ENCODE data around the gene BCL7C.
A peak's percentile ranks its signal among the peaks of the same experiment; 100 is the strongest.

Gene BCL7C

DNA sequence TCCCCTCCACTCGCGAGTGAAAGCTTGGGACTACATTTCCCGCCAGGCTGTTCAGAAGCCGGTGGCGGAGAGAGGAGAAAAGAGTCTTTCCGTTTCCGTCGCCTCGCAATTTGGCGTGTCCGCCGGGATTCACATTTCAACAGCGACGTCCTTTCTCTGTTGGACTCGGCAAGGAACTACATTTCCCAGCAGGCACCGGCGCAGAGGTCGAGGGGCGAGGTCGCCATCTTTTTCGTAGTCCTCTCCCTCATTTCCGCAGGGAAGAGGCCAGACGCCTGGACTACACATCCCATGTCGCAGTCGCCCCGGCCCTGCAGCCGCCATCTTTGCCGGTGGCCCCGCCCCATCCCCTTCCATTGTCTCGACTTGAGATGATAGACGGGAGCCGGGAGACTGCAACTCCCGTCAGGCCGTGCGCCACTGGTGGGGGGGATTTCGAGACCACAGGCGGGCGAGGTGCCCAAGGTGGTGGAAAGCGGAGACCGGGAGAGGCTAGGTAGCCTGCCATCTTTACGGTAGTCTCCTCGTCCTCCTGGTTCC is 28.6 kb upstream of the BCL7C start:
- DNase-seq (ENCODE audit: low read depth) = peak; percentile 99

DNA sequence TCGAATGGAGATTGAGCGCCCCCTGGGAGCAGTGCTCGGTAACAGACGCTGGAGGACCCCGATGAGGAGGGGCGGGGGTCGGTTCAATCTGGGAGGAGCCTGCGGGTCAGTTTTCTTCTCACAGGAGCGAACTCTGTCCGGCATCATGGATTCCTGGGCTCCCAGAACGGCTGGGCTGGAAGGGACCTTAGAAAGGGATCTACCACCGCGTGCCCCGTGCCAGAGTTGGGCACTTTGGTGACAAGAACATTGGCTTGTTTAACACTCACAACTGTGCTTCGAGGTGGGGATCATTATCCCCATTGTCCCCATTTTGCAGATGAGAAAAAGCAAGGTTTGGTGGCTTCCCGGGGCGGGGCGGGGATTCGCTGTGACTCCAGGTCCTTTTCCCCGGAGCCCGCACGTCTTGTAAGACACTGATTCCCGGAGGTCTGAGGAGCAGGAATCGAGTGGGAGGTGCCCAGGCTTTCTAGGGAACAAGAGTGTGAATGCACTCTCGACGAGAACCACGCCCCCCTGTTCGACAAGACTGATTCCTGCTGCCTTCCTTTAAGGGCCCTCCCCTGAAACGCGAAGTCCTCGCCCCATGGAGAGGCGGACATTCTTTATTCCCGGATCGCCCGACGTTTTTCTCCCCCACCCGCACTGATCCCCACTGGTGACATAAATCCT is 28.0 kb upstream of the BCL7C start:
- DNase-seq (ENCODE audit: low read depth) = peak; percentile 81

DNA sequence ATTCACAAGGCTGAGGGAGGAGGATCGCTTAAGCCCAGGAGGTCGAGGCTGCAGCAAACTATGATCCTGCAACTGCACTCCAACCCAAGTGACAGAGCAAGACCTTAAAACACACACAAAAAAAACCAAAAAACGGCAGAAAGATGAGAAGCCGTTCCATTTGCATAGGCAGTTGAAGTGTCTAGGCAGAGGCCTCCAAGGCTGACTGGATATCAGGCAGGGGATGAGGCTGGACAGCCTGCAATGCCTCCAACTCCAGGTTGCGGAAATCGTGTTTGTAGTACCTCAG is 27.5 kb upstream of the BCL7C start:
- DNase-seq (ENCODE audit: low read depth) = no peak

DNA sequence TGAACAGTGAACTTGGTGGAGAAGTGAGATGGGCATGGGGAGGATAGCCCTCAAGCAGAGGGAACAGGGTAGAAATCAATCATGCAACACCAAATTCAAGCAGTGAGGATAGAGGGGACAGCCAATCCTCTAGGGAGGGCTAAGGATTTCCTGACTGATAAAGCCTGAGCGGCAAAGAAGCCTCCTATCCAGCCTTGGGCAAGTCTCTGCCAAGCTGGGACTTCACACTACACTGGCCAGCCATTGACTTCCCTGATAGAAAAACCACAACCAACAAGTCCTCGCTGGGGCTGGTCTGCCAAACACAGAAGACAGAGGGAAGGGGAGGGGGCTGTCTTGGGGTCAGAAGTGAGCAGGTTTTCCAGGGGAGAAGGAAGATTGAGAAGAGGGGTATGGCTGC is 27.0 kb upstream of the BCL7C start:
- no peak for DNase-seq (ENCODE audit: low read depth)

DNA sequence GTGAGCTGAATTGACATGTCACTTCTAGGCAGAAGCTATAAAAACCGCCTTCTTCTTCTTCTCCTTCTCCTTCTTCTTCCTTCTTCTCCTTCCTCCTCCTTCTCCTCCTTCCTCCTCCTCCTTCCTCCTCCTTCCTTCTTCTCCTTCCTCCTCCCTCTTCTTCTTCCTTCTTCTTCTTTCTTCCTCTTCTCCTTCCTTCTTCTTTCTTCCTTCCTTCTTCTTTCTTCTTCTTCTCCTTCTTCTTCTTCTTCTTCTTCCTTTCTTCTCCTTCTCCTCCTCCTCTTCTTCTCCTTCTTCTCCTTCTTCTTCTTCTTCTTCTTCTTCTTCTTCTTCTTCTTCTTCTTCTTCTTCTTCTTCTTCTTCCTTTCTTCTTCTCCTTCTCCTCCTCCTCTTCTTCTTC is 24.7 kb upstream of the BCL7C start:
- DNase-seq (ENCODE audit: low read depth) = no peak

DNA sequence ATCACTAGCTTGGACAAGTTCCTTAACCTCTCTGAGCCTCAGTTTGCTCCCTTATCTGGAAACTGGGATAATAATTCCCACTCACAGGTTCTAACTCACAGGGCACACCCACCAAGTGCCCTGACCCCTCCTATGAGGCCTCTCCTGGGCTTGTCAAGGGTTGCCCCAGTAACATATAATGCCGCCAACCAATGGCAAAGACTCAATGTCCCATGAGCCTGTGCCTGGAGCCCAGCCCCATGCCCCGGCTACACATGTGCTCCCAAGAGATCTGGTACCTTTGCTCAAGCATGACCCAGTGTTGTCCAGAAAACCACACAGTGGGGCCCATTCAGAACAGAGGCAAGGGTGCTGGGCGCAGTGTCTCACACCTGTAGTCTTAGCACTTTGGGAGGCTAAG is 21.0 kb upstream of the BCL7C start:
- DNase-seq (ENCODE audit: low read depth) = no peak

DNA sequence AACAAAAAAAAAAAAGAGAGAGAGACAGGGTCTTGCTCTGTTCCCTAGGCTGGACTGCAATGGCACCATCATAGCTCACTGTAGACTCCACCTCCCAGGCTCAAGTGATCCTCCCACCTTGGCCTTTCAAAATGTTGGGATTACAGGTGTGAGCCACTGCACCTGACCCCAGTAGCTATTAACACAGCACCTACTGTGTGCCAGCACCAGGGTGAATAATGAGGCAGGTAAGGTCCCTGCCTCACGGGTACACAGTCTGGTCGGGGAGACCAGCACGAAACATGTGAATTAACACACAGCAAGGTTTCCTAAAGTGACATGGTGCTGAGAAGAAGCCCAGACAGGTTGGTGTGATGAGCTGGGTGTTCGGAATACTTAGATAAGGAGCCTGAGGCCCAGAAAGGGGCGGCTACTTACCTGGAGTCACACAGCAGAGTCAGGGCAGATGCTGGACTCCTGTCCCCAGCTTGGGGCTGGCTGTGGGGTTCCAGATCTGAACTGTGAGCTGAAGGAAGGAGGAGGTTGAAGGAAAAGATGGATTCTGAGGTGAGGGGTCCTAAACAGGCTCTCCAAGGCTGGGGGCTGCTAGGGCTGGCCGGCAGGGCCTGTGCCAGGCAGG is 19.0 kb upstream of the BCL7C start:
- no peak for DNase-seq (ENCODE audit: low read depth)

DNA sequence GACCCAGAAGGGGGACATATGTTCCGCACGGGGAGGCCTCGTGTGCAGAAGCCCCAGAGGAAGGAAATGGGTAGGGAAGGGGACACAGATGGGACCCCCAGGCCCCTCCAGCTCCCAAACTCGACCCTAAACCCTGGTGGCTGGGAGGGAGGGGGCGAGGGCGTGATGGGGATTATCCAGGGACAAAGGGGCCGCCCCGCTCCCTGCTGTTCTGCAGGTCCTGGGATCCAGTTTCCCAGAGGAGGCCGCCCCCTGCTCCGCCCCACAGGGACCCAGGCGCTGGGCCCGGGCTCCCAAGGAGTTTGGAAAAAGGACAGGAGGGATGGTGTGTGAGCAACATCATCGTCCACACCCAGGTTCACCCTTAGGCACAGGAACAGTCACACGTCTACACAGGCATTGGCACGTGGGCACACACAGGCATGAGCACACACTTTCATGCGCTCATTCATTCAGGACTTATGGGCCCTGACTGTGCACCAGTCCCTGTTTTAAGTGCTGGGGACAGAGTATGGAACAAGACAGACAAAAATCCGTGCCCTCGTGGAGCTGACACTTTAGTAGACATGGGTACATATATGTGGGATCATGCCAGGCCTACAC is 16.7 kb upstream of the BCL7C start:
- no peak for DNase-seq (ENCODE audit: low read depth)

DNA sequence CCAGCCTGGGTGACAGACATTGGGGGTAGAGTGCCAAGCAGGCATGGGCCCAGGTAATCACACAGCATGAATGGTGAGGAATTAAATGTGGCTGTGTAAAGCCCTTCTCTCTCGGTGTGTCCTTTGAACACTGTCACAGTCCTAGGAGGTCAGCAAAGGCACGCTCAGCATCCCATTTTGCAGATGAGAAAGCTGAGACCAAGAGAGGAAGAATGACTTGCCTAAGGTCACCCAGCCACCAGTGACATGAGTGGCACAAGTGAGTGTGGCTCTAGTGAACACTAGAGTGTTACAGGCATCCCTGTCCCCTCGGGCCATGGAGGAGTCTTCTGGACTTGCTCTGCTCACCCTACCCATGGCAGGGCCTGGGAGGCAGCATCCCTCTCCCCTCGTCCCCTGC is 13.2 kb upstream of the BCL7C start:
- no peak for DNase-seq (ENCODE audit: low read depth)

DNA sequence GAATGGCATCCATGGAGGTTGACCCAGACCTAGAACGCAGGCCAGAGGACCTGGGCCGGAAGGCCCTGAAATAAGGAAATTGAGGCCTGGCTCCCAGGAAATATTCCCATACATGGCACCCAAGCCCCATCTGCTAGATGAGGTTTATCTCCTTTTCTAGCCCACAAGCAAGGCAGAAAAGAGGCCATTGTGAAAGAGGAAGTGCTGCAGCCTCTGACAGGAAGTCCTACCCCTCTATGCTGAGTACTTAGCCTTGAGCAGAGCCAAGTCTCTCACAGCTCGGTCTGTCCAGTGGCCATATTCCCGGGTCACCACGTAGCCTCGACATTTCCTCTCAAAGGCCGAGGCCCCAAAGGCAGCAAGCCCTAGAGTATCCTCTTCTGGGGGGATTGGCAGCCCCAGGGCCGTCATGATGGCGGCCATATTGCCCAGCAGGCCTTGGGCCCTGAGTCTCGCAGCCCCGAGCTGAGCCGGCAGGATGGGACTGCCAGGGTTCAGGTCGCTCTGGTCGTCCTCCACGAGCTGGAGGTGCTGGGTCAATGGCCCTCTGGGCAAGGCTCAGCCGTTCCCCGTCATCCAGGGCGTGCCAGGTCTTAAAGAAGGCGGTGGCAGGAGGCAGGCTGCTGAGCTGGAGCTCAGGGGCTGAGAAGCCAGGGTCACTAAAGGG is 10.4 kb upstream of the BCL7C start:
- no peak for DNase-seq (ENCODE audit: low read depth)

DNA sequence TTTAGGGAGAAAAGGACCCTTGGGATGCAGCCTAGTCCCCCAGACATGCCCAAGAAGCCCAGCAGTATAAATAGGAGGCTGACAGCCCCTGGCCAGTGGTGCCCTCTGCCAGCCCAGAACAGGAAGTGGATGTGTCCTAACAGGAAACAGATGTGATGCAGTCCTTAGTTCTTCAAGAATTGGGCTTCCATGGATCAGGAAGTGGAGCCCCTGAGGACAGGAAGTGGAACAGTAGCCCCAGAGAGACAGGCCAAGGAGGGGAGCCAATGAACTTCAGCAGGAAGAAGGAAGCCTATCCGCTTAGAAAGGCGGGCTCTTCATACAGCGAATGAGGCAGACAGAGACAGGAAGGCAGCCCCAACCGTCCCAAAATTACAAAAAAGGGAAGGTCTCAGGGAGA is 9.7 kb upstream of the BCL7C start:
- no peak for DNase-seq (ENCODE audit: low read depth)

DNA sequence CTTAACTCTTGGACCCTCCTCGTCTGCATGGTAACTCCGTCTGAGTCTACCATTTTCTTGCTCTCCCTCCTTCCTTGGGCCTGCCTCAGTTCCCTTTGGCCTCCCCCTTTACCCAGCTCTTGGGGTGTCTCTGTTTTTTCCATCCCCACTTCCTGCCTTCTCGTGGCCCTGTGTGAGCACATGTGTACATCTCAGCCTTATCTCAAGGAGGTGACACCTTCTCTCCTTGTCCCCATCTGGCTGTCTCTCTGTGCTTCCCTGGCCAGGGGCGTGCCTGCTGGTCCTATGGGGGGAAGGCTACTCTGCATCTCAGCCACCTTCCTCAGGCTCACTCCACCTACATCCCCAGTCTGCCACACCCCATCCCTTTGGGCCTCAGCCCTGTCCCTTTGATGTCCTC is 9.1 kb upstream of the BCL7C start:
- no peak for DNase-seq (ENCODE audit: low read depth)

DNA sequence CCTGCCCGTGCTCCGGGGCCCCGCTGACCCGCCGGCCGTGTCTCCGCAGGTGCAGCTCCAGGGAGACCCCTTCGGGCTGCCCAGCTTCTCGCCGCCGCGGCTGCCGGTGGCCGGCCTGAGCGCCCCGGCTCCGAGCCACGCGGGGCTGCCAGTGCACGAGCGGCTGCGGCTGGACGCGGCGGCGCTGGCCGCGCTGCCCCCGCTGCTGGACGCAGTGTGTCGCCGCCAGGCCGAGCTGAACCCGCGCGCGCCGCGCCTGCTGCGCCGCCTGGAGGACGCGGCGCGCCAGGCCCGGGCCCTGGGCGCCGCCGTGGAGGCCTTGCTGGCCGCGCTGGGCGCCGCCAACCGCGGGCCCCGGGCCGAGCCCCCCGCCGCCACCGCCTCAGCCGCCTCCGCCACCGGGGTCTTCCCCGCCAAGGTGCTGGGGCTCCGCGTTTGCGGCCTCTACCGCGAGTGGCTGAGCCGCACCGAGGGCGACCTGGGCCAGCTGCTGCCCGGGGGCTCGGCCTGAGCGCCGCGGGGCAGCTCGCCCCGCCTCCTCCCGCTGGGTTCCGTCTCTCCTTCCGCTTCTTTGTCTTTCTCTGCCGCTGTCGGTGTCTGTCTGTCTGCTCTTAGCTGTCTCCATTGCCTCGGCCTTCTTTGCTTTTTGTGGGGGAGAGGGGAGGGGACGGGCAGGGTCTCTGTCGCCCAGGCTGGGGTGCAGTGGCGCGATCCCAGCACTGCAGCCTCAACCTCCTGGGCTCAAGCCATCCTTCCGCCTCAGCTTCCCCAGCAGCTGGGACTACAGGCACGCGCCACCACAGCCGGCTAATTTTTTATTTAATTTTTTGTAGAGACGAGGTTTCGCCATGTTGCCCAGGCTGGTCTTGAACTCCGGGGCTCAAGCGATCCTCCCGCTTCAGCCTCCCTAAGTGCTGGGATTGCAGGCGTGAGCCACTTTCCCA is 8.4 kb upstream of the BCL7C start:
- DNase-seq (ENCODE audit: low read depth) = no peak

DNA sequence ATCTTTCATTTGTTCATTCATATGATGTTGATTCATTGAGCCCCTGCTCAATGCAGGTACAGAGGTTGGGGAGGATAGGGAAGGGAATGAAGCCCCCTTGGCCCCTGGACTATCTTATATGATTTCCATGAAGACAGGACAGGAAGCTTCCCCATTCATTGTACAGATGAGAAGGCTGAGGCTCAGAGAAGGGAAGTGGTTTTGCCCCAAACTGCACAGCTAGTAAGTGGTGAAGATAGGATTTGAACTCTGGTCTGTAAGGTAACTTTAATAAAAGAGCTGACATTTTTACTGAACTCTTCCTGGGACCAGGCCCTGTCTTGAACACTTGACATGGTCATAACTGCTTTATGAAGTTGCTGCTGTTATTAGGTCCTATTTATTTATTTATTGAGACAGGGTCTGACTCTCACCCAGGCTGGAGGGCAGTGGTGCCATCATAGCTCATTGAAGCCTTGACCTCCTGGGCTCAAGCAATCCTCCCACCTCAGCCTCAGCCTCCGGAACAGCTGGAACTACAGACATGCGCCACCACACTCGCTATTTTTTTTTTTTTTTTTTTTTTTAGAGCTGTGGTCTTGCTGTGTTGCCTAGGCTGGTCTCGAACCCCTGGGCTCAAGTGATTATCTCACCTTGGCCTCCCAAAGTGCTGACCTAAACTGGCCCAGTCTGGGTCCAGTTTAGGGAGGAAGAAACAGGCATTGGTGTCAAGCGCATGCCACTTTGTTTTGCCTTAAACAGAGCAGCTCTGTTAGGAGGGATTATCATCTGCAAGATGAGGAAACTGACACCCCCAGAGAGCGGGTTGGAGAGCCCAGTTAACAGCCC is 7.5 kb upstream of the BCL7C start:
- DNase-seq (ENCODE audit: low read depth) = no peak

DNA sequence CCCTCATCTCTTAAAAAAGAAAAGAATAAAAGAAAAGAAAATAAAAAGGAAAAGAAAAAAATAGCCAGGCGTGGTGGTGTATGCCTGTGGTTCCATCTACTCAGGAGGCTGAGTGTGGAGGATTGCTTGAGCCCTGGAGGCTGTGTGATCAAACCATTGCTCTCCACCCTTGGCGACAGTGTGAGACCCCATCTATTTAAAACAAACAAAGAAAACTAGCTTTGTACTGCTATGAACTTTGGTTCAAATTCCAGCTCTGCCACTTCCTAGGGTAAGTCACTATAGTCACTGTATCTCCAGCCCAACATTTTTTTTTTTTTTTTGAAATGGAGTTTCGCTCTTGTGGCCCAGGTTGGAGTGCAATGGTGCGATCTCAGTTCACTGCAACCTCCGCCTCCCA is 6.7 kb upstream of the BCL7C start:
- no peak for DNase-seq (ENCODE audit: low read depth)

DNA sequence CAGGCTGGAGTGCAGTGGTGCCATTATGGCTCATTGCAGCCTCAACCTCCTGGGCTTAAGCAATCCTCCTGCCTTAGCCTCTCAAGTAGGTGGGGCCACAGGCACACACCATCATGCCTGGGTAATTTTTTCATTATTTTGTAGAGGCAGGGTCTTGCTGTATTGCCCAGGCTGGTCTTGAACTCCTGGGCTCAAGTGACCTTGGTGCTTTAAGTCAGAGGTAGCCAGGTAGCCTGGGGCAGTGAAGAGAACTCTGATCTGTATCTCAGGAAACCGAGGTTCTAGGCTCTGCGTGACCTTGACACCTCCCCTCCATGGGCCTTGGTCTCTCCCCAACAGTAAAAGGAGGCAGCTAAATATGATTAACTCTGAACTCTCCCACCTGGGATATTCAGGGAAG is 5.9 kb upstream of the BCL7C start:
- no peak for DNase-seq (ENCODE audit: low read depth)

DNA sequence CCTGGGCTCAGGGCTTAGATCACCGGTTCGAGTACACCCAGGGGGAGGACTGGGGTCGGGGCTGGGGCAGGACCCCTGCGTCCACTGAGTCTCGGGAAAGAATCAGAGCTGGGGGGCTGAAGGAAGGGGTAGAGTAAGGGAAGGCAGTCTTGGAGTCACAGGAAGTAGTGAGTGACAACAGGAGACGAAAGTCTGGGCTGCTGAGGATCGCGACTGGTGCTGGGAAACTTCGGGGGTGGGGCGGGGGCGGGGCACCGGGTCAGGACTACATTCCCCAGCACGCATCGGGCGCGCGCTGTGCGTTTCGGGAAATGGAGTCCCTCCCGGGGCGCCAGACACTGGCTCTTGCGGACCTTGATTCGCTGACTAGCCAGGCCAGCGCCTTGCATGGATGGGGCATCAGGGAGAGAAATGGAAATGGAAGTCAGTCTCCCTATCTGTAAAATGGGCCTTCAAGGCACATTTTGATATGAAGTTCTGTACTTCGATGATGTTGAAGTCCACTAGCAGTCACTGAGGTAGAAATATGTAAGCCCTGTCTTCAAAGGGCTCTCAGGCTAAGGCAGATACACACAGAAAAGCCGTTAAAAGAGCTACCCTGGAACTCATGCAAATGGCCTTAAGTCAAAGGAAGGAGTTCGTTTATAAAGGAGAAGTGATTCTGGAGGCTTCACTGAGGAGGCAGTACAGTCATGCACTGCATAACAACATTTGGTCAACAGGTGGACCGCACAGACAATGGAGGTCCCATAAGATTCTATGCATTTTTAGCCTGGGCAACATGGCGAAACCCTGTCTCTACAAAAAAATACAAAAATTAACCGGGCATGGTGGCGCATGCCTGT is 3.2 kb upstream of the BCL7C start:
- peak; percentile 72 for DNase-seq (ENCODE audit: low read depth)

DNA sequence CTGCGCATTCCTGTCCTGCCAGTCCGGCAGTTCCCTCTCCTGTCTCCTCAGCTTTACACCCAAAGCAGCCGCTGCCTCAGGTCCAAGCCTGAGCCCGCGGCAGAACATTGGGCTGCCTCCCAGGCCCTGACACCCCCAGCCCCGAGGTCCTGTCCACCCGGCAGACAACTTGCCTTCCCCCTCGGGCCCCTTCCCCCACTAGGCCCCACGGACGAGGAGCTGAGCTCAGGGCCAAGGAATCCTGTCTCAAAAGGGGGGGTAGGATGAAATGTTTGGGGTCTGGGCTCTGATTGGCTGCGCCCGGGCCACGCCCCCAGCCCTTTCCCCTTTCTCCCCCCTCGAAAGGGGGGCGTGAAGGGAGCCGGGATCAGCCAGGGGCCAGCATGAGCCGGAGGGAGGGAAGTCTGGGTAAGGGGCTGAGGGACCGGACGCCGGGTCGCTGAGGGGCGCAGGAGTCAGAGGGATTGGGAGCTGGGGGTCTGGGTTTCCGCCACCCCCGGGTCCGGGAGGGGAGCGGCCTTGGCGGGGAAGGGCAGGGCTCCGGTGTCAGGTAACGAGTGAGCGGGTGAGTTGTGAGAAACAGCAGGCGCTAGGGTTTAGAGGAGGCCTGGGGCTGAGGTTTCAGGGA is 2.5 kb upstream of the BCL7C start, which contains the start of gene CTF1:
CTF1 (plus strand) TSS at position 354 of the 628 bp plus-strand sequence; CDS start at position 384, 30 bp downstream.
- no peak for DNase-seq (ENCODE audit: low read depth)

DNA sequence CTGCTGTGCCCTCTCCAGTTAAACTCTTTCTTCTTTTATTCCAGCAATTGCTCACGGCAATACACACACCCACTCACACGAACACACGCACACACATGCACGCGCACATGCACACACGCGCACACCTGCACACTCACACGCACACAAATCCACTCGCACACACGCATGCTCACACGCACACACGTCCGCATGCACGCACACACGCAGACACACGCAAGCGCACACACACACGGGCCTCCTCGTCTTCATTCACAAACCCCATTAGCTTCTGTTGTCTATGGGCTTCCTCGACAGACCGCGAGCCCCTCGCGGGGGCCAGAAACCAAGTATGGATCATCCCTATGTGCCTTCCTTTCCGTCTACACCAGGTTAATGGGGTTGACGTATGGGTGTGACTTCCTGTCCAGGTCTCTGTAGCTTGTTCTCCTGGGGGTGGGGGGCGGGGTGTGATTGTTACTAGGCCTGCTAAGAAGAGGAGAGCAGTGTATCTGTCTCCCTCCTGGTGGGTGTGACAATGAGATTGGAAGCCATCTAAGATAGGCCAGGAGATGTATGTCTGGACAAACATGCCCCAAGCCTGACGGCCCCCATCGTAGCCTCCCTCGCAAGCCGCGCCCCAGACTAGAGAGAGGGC is 1.9 kb upstream of the BCL7C start:
- no peak for DNase-seq (ENCODE audit: low read depth)

All from stimulated activated CD4-positive, alpha-beta T cell treated with anti-CD3 and anti-CD28 coated beads, Interleukin-2, amount 100 ng/mL, for 4 hours (primary cell).